Thyroid gland (tissue), 4 donors: ENCODE results near the gene TBC1D5. TPM values are rescaled to one million over a fixed set of nuclear protein-coding genes. Genes with fewer than 3 reads are reported as not detected.

Experiments
- DNase-seq, 2 donors: peaks; one replicate each; pipeline ENCODE4 v3.0.0-alpha.2; 2019
- H3K27ac ChIP-seq, 3 donors: fragments of 200-600 bp; sonication (generic); 1 replicate in 2 of 3; 2 replicates in 1 of 3; pipeline ENCODE4 v1.5.1; 2016 to 2019; ENCODE audit warnings: mild to moderate bottlenecking in 1 of 3, moderate library complexity in 1 of 3
- H3K27me3 ChIP-seq: fragments of 200-600 bp; sonication (generic); one replicate; pipeline ENCODE4 v1.5.1; 2019
- H3K36me3 ChIP-seq, 2 donors: fragments of 200-600 bp; sonication (generic); one replicate each; pipeline ENCODE4 v1.5.1; 2016 to 2019
- H3K4me1 ChIP-seq, 2 donors: fragments of 200-600 bp; sonication (generic); one replicate each; pipeline ENCODE4 v1.5.1; 2017 to 2019
- H3K4me3 ChIP-seq, 3 donors: fragments of 200-600 bp; sonication (generic); replicated peaks in 1 of 3; 1 replicate in 2 of 3; 2 replicates in 1 of 3; pipeline ENCODE4 v1.5.1; 2016; ENCODE audit warnings: mild to moderate bottlenecking in 1 of 3
- H3K9me3 ChIP-seq: fragments of 200-600 bp; sonication (generic); one replicate; pipeline ENCODE4 v1.5.1; 2017
- POLR2A ChIP-seq, 2 donors: fragments of 450-650 bp; IDR thresholded peaks; one replicate each; pipeline ENCODE4 v1.6.1; 2017; ENCODE audit warnings: antibody characterized with exemption in 2 of 2, mild to moderate bottlenecking in 2 of 2, moderate library complexity in 1 of 2
- WGBS, 2 donors: methylation state at CpG; one replicate each; pipeline ENCODE4 v1.1.5; 2017; 5-methylcytosine and 5-hydroxymethylcytosine counted together
- intact Hi-C: fragments of 100-400 bp; cut with DNase I; formaldehyde crosslinking; loops from one replicate; pipeline ENCODE4 v1.15.1; 2023
- total RNA-seq, 4 donors: library from RNA; depleted of rRNA; stranded (reverse); fragments of >200 nt; gene quantifications; one replicate each; pipeline ENCODE4 v1.2.3, GENCODE V29; 2016
- TF ChIP-seq, protein P1 (sequence below), 6 experiments: fragments of 200-600 bp in 3 of 6; fragments of 450-650 bp in 3 of 6; sonication (generic) in 3 of 6; IDR thresholded peaks; one replicate each; pipeline ENCODE4 v1.5.1; 2016 to 2019; ENCODE audit warnings: antibody characterized with exemption in 6 of 6, mild to moderate bottlenecking in 2 of 6, inconsistent platforms in 1 of 6, moderate library complexity in 1 of 6

TBC1D5 gene
- total RNA-seq, 4 donors from 2014 or later, result 115 to 141 (median 133) TPM

DNA sequence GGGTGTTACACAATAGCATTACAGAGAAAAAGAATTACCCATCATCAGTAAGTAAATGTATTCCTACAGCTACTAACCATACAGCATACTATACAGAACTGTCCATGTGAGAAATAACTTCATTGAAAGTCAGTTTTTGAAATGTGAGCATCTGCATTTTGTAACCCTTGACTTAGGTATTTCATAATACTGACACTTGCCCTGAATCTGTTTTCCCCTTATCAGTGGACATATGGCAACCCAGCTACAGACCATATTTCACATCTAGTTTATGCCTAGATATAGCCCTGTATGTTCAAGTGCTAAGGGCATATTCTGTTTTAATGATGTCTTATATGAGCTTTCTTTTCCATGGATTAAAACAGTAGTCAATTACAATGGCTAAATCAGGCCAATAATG is 297.6 kb downstream of the TBC1D5 start:
- no peak for DNase-seq
- peaks cover 0 to 5% of the 10 kb centered on the region in 2 donors for H3K4me1 ChIP-seq
- no peak overlapping the region for H3K4me3 ChIP-seq
- H3K9me3 ChIP-seq, result no peaks in the 10 kb centered on the region
- intact Hi-C loops, result no loop called here
- no peak overlapping the region for H3K27ac ChIP-seq
- H3K36me3 ChIP-seq, result no peaks in the 10 kb centered on the region
- no peaks in the 10 kb centered on the region for H3K27me3 ChIP-seq
- TF ChIP-seq POLR2A (IDR thresholded peaks at IDR 0.05), result no peak
- TF ChIP-seq, protein P1, sequence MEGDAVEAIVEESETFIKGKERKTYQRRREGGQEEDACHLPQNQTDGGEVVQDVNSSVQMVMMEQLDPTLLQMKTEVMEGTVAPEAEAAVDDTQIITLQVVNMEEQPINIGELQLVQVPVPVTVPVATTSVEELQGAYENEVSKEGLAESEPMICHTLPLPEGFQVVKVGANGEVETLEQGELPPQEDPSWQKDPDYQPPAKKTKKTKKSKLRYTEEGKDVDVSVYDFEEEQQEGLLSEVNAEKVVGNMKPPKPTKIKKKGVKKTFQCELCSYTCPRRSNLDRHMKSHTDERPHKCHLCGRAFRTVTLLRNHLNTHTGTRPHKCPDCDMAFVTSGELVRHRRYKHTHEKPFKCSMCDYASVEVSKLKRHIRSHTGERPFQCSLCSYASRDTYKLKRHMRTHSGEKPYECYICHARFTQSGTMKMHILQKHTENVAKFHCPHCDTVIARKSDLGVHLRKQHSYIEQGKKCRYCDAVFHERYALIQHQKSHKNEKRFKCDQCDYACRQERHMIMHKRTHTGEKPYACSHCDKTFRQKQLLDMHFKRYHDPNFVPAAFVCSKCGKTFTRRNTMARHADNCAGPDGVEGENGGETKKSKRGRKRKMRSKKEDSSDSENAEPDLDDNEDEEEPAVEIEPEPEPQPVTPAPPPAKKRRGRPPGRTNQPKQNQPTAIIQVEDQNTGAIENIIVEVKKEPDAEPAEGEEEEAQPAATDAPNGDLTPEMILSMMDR (IDR thresholded peaks at IDR 0.05), result no peak

DNA sequence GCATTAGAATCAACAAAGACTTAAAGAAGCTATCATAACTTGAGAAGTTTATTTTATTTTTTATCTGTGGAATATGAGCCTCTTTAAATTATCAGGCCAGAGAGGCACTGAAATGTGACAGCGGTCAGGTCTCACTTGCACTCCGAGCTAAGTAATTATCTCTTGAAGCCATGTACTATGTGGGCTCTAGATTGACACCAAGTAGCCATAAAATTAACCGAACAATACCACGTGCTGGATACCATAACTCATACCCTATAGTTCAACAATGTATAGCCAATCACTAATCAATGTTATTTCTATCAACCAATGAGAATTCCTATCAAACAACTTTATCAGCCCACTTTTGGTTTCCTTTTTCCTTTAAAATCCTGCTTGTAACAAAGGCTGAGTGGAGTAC is 299.3 kb downstream of the TBC1D5 start:
- no peak for DNase-seq
- no peak overlapping the region for H3K27ac ChIP-seq

DNA sequence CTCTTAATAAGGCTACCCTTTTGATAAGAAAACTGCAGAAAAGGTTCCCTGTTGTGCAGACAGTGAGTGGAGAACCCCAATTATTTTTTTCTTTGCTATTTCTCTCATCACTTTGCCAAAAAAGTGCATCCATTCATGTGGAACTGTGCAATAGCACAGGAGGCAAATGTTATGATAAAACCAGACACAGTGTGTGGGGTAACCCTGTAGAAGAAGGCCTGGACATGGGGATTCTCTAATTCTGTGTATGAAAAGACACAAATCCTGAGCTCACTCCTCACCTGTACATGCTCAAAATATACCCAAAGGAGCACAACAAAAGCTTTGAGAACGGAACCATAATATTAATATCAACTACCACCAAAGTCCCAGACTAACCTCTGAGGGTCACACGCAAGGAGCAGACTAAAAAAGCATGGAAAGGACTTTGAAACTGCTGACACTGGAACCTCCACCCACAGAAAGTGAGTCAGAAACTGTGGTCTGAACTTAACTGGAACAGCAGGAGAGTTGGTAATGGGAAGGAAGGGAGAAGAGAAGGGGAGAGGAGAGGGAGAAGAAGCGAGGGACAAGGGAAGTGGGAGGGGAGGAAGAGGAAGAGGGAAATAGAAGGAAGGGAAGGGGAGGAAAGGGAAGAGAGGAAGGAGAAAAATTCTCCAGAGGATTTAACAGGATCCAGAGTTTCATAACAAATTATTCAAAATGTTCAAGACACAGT is 299.9 kb downstream of the TBC1D5 start:
- TF ChIP-seq, protein P1 (IDR thresholded peaks at IDR 0.05), result no peak
- no peak for TF ChIP-seq POLR2A (IDR thresholded peaks at IDR 0.05)
- intact Hi-C loops, result no loop called here
- Histone ChIP-seq H3K36me3 (no peaks in the 10 kb centered on the region), H3K4me1 (peaks cover 0 to 5% of the 10 kb centered on the region in 2 donors), H3K27ac (no peak overlapping the region), H3K4me3 (no peak overlapping the region), H3K27me3 (no peaks in the 10 kb centered on the region), H3K9me3 (no peaks in the 10 kb centered on the region)
- DNase-seq, result no peak
- 77 to 86% methylated on average over 3 of the region's 3 CpGs for WGBS, 2 donors

More for the DNA sequence above, 299.3 kb downstream of the TBC1D5 start:
- Histone ChIP-seq H3K36me3 (no peaks in the 10 kb centered on the region), H3K4me3 (no peak overlapping the region), H3K9me3 (no peaks in the 10 kb centered on the region), H3K4me1 (peaks cover 0 to 5% of the 10 kb centered on the region in 2 donors), H3K27me3 (no peaks in the 10 kb centered on the region)
- TF ChIP-seq, protein P1 (IDR thresholded peaks at IDR 0.05), result no peak
- TF ChIP-seq POLR2A (IDR thresholded peaks at IDR 0.05), result no peak
- intact Hi-C loops, result no loop called here
- 94 to 97% methylated on average over 4 of the region's 4 CpGs for WGBS, 2 donors

DNA sequence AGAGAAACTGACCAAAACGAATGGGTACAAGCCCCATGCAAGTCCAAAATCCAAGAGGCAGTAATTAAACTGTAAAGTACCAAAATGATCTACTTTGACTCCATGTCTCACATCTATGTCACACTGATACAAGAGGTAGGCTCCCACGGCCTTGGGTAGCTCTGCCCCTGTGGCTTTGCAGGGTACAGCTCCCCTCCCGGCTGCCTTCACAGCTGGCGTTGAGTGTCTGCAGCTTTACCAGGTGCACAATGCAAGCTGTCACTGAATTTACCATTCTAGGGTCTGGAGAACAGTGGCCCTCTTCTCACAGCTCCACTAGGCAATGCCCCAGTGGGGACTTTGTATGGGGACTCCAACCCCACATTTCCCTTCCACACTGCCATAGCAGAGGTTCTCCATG is 308.6 kb downstream of the TBC1D5 start:
- H3K4me1 ChIP-seq, result peaks cover 0 to 7% of the 10 kb centered on the region in 2 donors
- 97 to 100% methylated on average over 4 of the region's 4 CpGs for WGBS, 2 donors
- no peak for TF ChIP-seq POLR2A (IDR thresholded peaks at IDR 0.05)
- TF ChIP-seq, protein P1 (IDR thresholded peaks at IDR 0.05), result no peak
- H3K9me3 ChIP-seq, result no peaks in the 10 kb centered on the region
- intact Hi-C loops, result no loop called here
- no peak overlapping the region for H3K4me3 ChIP-seq
- DNase-seq, result no peak
- H3K27me3 ChIP-seq, result no peaks in the 10 kb centered on the region
- H3K27ac ChIP-seq, result no peak overlapping the region
- no peaks in the 10 kb centered on the region for H3K36me3 ChIP-seq

- Histone ChIP-seq H3K4me1 (peaks cover 0 to 7% of the 10 kb centered on the region in 2 donors), H3K9me3 (no peaks in the 10 kb centered on the region), H3K4me3 (no peak overlapping the region), H3K36me3 (no peaks in the 10 kb centered on the region), H3K27ac (no peak overlapping the region), H3K27me3 (no peaks in the 10 kb centered on the region)
- no peak for DNase-seq
- intact Hi-C loops, result no loop called here
- no peak for TF ChIP-seq POLR2A (IDR thresholded peaks at IDR 0.05)
- TF ChIP-seq, protein P1 (IDR thresholded peaks at IDR 0.05), result no peak
These were observed 310.2 kb downstream of the TBC1D5 start for GRCh38 chr3:17432236-17432635.
